Measurements from ENCODE around the gene HPN. TPM values are rescaled to one million over a fixed set of nuclear protein-coding genes. Genes with fewer than 3 reads are reported as not detected.

HPN gene
- total RNA-seq, 2 experiments from 2014 or later: not detected

DNA sequence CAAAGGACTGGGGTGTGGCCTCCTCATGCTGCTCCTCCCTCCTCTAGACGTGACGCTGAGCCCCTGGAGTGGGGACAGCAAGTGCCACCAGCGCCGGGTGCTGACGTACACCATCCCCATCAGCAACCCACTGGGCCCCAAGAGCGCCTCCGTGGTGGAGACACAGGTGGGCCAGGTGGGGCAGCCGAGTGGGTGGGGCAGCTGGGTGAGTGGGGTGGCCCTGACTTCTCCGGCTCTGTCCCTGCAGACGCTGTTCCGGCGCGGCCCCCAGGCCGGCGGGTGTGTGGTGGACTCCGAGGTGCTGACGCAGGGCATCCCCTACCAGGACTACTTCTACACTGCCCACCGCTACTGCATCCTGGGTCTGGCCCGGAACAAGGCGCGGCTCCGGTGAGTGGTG is 22.4 kb upstream of the HPN start:
- Histone ChIP-seq H3K27me3 (ENCODE audit: control insufficient read depth in 1 of 2, insufficient read depth in 2 of 2, low read length in 2 of 2) (no peaks in the 10 kb centered on the region), H3K27ac (ENCODE audit: low read depth in 1 of 2, low read length in 2 of 2) (peak overlapping the region in 1 of 2 donors; percentile 14), H3K9me3 (ENCODE audit: control insufficient read depth in 1 of 2, insufficient read depth in 1 of 2, low read length in 2 of 2) (no peaks in the 10 kb centered on the region), H3K36me3 (ENCODE audit: insufficient read depth, low read length) (peaks cover 88% of the 10 kb centered on the region), H3K4me3 (ENCODE audit: low read length) (no peak overlapping the region), H3K4me1 (ENCODE audit: insufficient read depth, low read length) (peaks cover 36% of the 10 kb centered on the region)
- Mint-ChIP-seq H3K9me3 (no peaks in the 10 kb centered on the region), H3K36me3 (ENCODE audit: low read depth) (peaks cover 86% of the 10 kb centered on the region), H3K4me1 (ENCODE audit: low read depth) (peaks cover 32% of the 10 kb centered on the region), H3K27me3 (no peaks in the 10 kb centered on the region), H3K4me3 (no peak overlapping the region), H3K27ac (peak overlapping the region; percentile 51)
- TF ChIP-seq CTCF (IDR thresholded peaks at IDR 0.05): no peak
- DNase-seq (no peak), ATAC-seq (ENCODE audit: poor library complexity) (no peak)
- intact Hi-C loops (cut with DNase I, micrococcal nuclease): no loop called here
- POLR2A ChIA-PET: no interaction called here
- CTCF ChIA-PET: no interaction called here

DNA sequence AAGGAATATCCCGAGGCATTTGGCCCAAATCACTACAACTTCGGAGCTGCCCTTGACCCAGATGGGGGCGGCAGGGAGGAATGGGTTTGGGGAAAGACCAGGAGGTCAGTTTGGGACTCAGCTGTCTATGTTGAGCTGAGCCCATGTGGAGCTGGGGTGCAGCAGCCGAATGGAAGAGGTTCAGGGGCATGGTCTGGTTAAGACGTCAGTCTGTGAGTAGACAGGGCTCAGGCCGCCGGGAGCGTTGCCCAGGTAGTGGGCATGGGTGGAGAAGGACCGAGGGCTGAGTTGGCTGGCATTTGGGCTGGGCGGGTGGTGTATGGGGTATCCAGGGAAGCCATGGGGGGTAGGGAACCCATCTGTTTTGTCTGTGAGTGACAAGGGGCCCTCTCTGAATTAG is 20.5 kb upstream of the HPN start:
- Histone ChIP-seq H3K36me3 (ENCODE audit: insufficient read depth, low read length) (peaks cover 94% of the 10 kb centered on the region), H3K27me3 (ENCODE audit: control insufficient read depth in 1 of 2, insufficient read depth in 2 of 2, low read length in 2 of 2) (no peaks in the 10 kb centered on the region), H3K4me1 (ENCODE audit: insufficient read depth, low read length) (peaks cover 17% of the 10 kb centered on the region), H3K9me3 (ENCODE audit: control insufficient read depth in 1 of 2, insufficient read depth in 1 of 2, low read length in 2 of 2) (no peaks in the 10 kb centered on the region), H3K27ac (ENCODE audit: low read depth in 1 of 2, low read length in 2 of 2) (peak overlapping the region in 1 of 2 donors; percentile 7), H3K4me3 (ENCODE audit: low read length) (no peak overlapping the region)
- ChIA-PET CTCF (no interaction called here), POLR2A (no interaction called here)
- Mint-ChIP-seq H3K9me3 (no peaks in the 10 kb centered on the region), H3K27ac (no peak overlapping the region), H3K4me1 (ENCODE audit: low read depth) (peaks cover 13% of the 10 kb centered on the region), H3K4me3 (no peak overlapping the region), H3K36me3 (ENCODE audit: low read depth) (peaks cover 86% of the 10 kb centered on the region), H3K27me3 (no peaks in the 10 kb centered on the region)
- ATAC-seq (ENCODE audit: poor library complexity): no peak
- no peak for DNase-seq
- TF ChIP-seq CTCF (IDR thresholded peaks at IDR 0.05): no peak
- intact Hi-C loops (cut with DNase I, micrococcal nuclease): no loop called here

GRCh38 chr19:35021596-35021995 is 19.9 kb upstream of the HPN start:
- Histone ChIP-seq H3K4me1 (ENCODE audit: insufficient read depth, low read length) (peaks cover 16% of the 10 kb centered on the region), H3K4me3 (ENCODE audit: low read length) (no peak overlapping the region), H3K27me3 (ENCODE audit: control insufficient read depth in 1 of 2, insufficient read depth in 2 of 2, low read length in 2 of 2) (no peaks in the 10 kb centered on the region), H3K27ac (ENCODE audit: low read depth in 1 of 2, low read length in 2 of 2) (peak overlapping the region in 1 of 2 donors; percentile 7), H3K36me3 (ENCODE audit: insufficient read depth, low read length) (peaks cover 95% of the 10 kb centered on the region), H3K9me3 (ENCODE audit: control insufficient read depth in 1 of 2, insufficient read depth in 1 of 2, low read length in 2 of 2) (no peaks in the 10 kb centered on the region)
- no peak for ATAC-seq (ENCODE audit: poor library complexity)
- Mint-ChIP-seq H3K36me3 (ENCODE audit: low read depth) (peaks cover 88% of the 10 kb centered on the region), H3K9me3 (no peaks in the 10 kb centered on the region), H3K4me1 (ENCODE audit: low read depth) (peaks cover 11% of the 10 kb centered on the region), H3K27me3 (no peaks in the 10 kb centered on the region), H3K4me3 (no peak overlapping the region), H3K27ac (no peak overlapping the region)
- POLR2A ChIA-PET: no interaction called here
- DNase-seq: no peak
- no peak for TF ChIP-seq CTCF (IDR thresholded peaks at IDR 0.05)
- CTCF ChIA-PET: no interaction called here
- intact Hi-C loops (cut with DNase I, micrococcal nuclease): no loop called here
